ENCODE data around the gene SENP7.
"Not testable (repeated sequence)": the region's sequence is repeated elsewhere in the genome, so short reads cannot be mapped to it uniquely, and the experiment has no call there.

SENP7 gene

DNA sequence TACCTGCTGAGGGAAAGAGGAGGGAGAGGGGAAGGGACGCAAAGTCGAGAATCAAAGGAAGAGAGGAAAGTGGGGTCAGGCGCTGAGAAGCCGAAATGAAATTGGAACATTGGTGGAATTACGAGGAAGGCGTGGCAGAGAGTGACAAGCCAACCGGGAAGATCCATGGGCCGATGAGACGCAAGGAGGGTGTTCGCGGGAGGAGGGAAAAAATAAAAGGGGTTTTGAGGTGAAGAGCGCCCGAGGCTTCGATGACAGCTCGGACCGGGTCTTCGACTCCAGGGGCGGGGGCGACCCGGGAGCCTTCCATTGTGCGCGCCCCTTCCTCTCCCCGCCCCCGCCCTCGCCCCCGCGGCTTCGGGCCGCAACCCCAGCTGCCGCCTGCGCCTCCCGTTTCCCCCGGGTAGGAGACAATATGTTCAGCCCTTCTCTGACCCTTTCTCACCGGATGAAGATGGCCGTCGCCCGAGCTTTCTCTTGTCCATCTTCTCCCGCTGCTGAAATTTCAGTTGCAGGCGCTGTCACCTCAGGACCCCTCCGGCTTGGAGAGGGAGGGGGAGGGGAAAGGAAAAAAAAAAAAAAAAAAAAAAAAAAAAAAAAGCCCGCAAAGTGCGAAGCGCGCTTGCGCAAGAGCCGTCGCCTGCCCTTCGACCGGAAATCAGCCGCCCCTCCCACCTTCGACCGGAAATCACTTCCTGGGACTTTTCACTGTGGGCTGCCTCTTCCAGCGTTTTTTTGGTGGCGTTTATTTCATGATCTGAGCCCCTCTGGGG lies at the start of gene SENP7:
Gene SENP7 (minus strand): TSS at position 567 of the 773 bp plus-strand sequence. CDS start 82 bp downstream, at position 485.
- peak; percentile 88 for DNase-seq (ENCODE audit: low spot score)

DNA sequence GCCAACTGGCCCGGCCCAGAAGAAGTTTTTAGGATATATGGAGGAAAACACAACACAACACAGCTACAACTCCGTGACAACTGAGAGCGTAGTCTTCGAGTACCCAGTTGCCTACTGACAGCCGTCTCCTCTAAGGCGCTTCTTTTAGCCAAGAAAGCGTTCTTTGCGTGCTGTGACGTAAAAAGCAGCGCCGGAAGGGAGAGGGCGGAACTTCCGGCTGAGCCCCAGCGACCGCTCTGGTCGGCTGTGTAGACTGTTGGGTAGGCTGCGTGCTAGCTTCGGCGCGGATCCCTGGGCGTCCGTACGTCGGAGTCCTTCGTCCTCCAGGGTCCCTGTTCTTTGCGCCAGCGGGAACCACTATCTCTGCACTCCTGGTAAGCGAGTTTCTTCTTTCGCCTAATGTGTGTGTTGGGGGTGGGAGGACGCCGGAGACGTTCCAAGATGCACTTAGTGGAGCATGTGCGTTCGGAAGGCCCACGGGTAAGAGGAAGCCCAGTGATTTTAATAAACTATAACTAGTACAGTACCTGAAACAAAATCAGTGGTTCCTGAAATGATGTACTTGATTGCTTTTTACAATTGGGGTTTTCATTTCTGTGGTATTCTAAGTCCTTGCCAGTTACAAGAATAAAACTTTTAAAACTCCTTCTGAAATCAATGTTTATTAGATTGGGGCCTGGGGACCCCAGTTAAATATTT lies 48.8 kb upstream of the SENP7 start, which contains the start of gene TRMT10C:
Gene TRMT10C (plus strand): TSS at position 239 of the 699 bp plus-strand sequence. CDS start 2,914 bp downstream, outside the sequence.
- DNase-seq (ENCODE audit: low spot score), result peak; percentile 91

DNA sequence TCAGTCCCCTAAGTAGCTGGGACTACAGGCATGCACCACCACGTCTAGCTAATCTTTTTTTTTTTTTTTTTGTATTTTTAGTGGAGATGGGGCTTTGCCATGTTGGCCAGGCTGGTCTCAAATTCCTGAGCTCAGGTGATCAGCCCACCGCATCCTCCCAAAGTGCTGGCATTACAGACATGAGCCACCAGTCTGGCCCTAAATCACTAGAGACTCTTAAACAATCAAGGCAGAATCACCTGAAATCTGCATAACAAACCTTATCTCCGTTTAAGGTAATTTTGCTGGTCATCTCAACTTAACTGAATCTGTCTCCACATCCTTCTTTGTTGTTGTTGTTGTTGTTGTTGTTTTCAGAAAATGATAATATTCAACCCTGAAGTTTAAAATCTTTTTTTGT lies 43.1 kb upstream of the SENP7 start:
- no peak for DNase-seq (ENCODE audit: low spot score)

DNA sequence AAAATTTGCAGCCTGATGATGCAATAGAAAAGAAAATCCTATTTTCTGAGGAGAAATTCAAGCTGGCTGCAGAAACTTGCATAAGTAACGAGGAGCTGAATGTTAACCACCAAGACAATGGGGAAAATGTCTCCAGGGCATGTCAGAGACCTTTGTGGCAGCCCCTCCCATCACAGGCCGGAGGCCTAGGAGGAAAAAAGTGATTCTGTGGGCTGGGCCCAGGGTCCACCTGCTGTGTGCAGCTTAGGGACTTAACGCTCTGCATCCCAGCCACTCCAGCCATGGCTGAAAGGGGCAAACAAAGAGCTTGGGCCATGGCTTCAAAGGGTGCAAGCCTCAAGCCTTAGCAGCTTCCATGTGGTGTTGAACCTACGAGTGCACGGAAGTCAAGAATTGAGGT lies 40.4 kb upstream of the SENP7 start:
- DNase-seq (ENCODE audit: low spot score), result not testable (repeated sequence)

GRCh38 chr3:101551359-101552081 lies 38.5 kb upstream of the SENP7 start:
- DNase-seq (ENCODE audit: low spot score), result not testable (repeated sequence)

- DNase-seq (ENCODE audit: low spot score), result no peak
Observed at GRCh38 chr3:101549473-101549872, 36.5 kb upstream of the SENP7 start.

GRCh38 chr3:101548527-101549105 lies 35.6 kb upstream of the SENP7 start:
- DNase-seq (ENCODE audit: low spot score), result no peak

- DNase-seq (ENCODE audit: low spot score), result no peak
Observed at GRCh38 chr3:101544161-101544850, 31.3 kb upstream of the SENP7 start.

DNA sequence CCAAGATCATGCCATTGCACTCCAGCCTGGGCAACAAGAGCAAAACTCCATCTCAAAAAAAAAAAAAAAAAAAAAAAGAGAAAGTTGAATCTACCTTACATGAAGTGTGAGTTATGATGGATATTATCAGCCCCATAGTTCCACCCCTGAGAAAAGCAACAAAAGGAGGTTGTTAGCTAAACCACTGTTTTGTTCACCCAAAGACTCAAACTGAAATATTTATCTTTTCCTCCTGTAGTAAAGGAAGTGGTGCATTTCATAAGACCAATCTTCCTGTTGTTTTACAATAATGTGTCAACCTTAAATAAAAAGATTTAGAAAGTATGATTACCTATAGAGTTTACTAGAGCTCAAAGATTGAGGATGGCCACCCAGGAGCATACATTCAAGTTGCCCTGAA lies 29.9 kb upstream of the SENP7 start:
- no peak for DNase-seq (ENCODE audit: low spot score)

GRCh38 chr3:101536955-101537354 lies 23.9 kb upstream of the SENP7 start:
- DNase-seq (ENCODE audit: low spot score), result not testable (repeated sequence)

- DNase-seq (ENCODE audit: low spot score), result no peak
Observed at GRCh38 chr3:101536266-101536665, 23.3 kb upstream of the SENP7 start.

GRCh38 chr3:101535221-101535620 lies 22.2 kb upstream of the SENP7 start:
- DNase-seq (ENCODE audit: low spot score), result no peak

GRCh38 chr3:101533603-101533968 lies 20.6 kb upstream of the SENP7 start:
- DNase-seq (ENCODE audit: low spot score), result no peak

- no peak for DNase-seq (ENCODE audit: low spot score)
Observed at GRCh38 chr3:101532783-101533602, 20.0 kb upstream of the SENP7 start.

- no peak for DNase-seq (ENCODE audit: low spot score)
Observed at GRCh38 chr3:101531473-101532086, 18.6 kb upstream of the SENP7 start.

DNA sequence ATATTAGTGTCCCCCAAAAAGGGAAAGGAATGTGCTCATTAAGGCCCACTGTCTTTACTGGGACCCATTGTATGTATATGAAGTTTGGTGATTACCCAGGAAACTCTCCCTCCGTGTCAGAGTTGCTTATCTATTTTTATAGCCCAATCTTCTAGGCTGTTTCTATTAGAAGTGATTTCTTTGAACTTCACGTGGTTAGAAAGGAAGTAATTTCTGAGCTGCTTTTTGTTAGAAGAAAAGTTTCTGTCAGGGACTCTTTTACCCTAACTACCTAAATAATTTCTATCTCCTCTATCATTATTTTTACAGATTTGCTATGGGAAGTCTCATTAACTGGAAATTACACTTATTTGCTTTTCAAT lies 17.7 kb upstream of the SENP7 start:
- no peak for DNase-seq (ENCODE audit: low spot score)

DNA sequence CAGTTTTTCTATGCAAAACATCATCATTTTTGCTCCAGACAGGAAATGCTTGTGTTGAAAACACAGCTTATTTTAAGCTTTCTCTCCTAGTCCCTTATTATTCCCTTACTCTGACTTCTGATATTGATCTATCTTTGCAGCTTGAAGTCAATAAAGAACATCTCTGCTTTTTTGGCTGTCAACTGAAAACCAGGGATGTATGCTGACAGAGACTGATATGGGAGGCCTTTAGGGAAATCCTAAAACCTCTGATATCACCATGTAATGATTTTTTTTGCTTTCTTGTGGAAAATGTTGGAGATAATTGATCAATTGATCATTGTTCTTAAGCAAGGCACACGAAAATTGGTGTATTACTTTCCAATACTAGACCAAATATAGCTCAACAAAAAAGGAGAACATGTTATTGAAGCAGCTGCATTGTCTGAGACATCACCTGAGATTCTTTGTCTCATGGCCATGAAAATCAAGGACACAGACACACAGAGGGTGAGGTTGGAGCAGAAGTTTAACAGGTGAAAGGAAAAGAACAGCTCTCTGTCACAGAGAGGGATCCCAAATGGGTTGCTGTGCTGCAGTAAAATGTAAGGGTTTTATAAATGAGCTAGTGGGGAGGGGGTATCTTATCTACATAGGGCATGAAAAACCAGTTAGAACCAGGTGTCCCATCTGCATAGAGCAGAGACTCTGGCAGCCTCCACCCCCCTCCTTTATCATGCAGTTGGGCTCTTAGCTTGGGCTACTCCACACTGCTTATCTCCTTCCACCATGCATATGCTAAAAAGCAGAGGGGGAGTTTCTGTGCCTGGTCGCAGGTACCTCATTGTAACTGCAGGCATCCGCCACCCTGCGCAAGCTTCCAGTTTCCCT lies 17.0 kb upstream of the SENP7 start:
- DNase-seq (ENCODE audit: low spot score), result no peak

DNA sequence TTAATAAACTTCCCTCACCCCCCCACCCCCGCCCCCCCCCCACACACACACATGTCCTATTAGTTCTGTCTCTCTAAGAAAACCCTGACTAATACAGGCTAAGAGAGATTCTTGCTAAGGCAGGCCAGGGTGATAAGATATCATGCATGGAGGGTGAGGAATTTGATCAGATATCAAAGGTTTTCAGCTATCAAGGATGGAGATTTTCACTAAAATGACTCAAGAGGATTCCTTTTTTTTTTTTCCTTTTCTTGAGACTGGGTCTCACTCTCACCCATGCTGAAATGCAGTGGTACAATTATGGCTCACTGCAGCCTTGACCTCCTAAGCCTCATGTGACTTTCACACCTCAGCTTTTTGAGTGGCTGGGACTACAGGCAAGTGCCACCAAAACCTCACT lies 14.9 kb upstream of the SENP7 start:
- DNase-seq (ENCODE audit: low spot score), result no peak

DNA sequence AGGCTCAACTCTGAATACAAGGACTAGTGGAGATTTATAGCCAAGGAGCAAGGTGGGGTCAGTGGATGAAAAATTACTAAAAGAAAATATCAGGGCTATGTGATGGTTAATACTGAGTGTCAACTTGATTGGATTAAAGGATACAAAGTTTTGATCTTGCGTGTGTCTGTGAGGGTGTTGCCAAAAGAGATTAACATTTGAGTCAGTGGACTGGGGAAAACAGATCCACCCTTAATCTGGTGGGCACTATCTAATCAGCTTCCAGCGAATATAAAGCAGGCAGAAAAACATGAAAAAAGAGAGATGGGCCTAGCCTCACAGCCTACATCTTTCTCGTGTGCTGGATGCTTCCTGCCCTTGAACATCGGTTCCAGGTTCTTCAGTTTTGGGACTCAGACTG lies 14.4 kb upstream of the SENP7 start:
- no peak for DNase-seq (ENCODE audit: low spot score)

All from germinal center (tissue), 1 donor.